Uterus (tissue), 4 donors: ENCODE measurements around the gene METTL3. TPM values are rescaled to one million over a fixed set of nuclear protein-coding genes. Genes with fewer than 3 reads are reported as not detected.

Experiments used
- DNase-seq, 2 donors: peaks; one replicate each; pipeline ENCODE4 v3.0.0-alpha.2; 2019 to 2020
- H3K27ac ChIP-seq, 2 donors: fragments of 200-600 bp; sonication (generic); 1 replicate in 1 of 2; 2 replicates in 1 of 2; pipeline ENCODE4 v1.5.1; 2016 to 2018
- H3K27me3 ChIP-seq, 2 donors: fragments of 200-600 bp; sonication (generic); one replicate each; pipeline ENCODE4 v1.5.1; 2018 to 2019; ENCODE audit warnings: control low read depth in 1 of 2
- H3K36me3 ChIP-seq, 2 donors: fragments of 200-600 bp; sonication (generic); one replicate each; pipeline ENCODE4 v1.5.1; 2019; ENCODE audit warnings: control low read depth in 1 of 2
- H3K4me1 ChIP-seq, 2 donors: fragments of 200-600 bp; sonication (generic); one replicate each; pipeline ENCODE4 v1.5.1; 2018 to 2019; ENCODE audit warnings: control low read depth in 1 of 2
- H3K4me3 ChIP-seq, 2 donors: fragments of 200-600 bp; sonication (generic); 1 replicate in 1 of 2; 2 replicates in 1 of 2; pipeline ENCODE4 v1.5.1; 2018 to 2019; ENCODE audit warnings: mild to moderate bottlenecking in 1 of 2
- H3K9me3 ChIP-seq, 2 donors: fragments of 200-600 bp; sonication (generic); one replicate each; pipeline ENCODE4 v1.5.1; 2019; ENCODE audit warnings: control low read depth in 1 of 2
- POLR2A ChIP-seq, 2 donors: fragments of 450-650 bp; IDR thresholded peaks; one replicate each; pipeline ENCODE4 v1.6.1; 2016; ENCODE audit warnings: antibody characterized with exemption in 2 of 2, mild to moderate bottlenecking in 1 of 2, moderate library complexity in 1 of 2
- intact Hi-C: fragments of 100-400 bp; cut with DNase I; formaldehyde crosslinking; loops from one replicate; pipeline ENCODE4 v1.15.1; 2023; ENCODE audit warnings: low total_unique reads
- total RNA-seq, 4 donors: library from RNA; depleted of rRNA in 3 of 4; stranded (reverse); fragments of >200 nt in 3 of 4; gene quantifications; one replicate each; pipeline versions ENCODE4 v1.1.0 to v1.2.4, GENCODE V29; 2014 to 2023
- TF ChIP-seq, protein P1 (sequence below), 4 experiments: fragments of 200-600 bp in 2 of 4; fragments of 450-650 bp in 2 of 4; sonication (generic) in 2 of 4; IDR thresholded peaks; one replicate each; pipeline ENCODE4 v1.5.1; 2016 to 2019; ENCODE audit warnings: antibody characterized with exemption in 4 of 4, mild to moderate bottlenecking in 2 of 4, moderate library complexity in 1 of 4
- donor health status: DM: yes; HTN: yes; CAD: no.

Gene METTL3
- total RNA-seq, 4 donors from 2014 or later, result 47.4 to 101 (median 57.7) TPM

DNA sequence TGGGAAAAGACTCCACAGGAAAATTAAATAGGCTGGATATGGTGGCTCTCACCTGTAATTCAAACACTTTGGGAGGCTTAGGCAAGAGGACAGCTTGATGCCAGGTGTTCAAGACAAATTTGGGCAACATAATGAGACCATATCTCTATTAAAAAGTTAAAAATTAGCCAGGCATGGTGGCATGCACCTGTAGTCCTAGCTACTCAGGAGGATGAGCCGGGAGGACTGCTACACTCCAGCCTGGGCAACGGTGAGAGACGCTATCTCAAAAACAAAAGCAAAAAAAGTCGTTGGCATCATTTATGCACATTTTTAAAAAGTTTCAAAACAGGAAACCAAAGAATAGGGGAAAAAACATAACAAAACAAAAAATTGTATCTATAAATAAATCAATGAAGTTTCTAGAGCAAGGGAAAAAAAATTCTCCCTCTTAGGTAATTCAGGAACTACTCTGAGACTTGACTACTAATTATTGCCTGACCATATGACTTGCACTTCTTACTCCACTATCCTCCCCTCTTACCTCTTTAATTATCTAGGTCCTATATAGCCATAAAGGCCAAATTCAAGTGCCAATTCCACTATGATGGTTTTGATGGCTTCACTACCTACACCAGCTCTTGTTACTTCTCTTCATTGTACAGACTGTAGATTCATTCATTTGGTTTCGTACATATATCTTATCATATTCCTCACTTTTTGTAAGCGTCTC, 1.6 kb downstream of the METTL3 start:
- Histone ChIP-seq H3K4me3 (peak overlapping the region in 1 of 2 donors; percentile 76), H3K36me3 (no peaks in the 10 kb centered on the region), H3K27me3 (no peaks in the 10 kb centered on the region), H3K27ac (no peak overlapping the region), H3K9me3 (no peaks in the 10 kb centered on the region), H3K4me1 (no peaks in the 10 kb centered on the region)
- intact Hi-C loops, result no loop called here
- no peak for DNase-seq
- no peak for TF ChIP-seq POLR2A (IDR thresholded peaks at IDR 0.05)
- TF ChIP-seq, protein P1, sequence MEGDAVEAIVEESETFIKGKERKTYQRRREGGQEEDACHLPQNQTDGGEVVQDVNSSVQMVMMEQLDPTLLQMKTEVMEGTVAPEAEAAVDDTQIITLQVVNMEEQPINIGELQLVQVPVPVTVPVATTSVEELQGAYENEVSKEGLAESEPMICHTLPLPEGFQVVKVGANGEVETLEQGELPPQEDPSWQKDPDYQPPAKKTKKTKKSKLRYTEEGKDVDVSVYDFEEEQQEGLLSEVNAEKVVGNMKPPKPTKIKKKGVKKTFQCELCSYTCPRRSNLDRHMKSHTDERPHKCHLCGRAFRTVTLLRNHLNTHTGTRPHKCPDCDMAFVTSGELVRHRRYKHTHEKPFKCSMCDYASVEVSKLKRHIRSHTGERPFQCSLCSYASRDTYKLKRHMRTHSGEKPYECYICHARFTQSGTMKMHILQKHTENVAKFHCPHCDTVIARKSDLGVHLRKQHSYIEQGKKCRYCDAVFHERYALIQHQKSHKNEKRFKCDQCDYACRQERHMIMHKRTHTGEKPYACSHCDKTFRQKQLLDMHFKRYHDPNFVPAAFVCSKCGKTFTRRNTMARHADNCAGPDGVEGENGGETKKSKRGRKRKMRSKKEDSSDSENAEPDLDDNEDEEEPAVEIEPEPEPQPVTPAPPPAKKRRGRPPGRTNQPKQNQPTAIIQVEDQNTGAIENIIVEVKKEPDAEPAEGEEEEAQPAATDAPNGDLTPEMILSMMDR (IDR thresholded peaks at IDR 0.05), result no peak

DNA sequence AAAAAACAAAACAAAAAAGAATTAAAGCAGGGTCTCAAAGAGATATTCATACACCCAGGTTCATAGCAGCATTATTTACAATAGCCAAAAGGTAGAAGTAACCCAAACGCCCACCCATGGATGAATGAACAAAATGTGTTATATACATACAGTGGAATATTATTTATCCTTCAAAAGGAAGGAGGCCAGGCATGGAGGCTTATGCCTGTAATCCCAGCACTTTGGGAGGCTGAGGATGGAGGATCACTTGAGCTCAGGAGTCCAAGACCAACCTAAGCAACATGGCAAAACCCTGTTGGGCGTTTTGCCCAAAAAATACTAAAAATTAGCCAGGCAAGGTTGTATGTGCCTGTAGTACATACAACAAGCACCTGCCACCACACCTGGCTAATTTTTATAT, 4.6 kb downstream of the METTL3 start:
- Histone ChIP-seq H3K36me3 (no peaks in the 10 kb centered on the region), H3K4me1 (no peaks in the 10 kb centered on the region), H3K4me3 (no peak overlapping the region), H3K27me3 (no peaks in the 10 kb centered on the region), H3K27ac (no peak overlapping the region), H3K9me3 (no peaks in the 10 kb centered on the region)
- no peak for DNase-seq
- intact Hi-C loops, result no loop called here
- no peak for TF ChIP-seq POLR2A (IDR thresholded peaks at IDR 0.05)
- TF ChIP-seq, protein P1 (IDR thresholded peaks at IDR 0.05), result no peak

DNA sequence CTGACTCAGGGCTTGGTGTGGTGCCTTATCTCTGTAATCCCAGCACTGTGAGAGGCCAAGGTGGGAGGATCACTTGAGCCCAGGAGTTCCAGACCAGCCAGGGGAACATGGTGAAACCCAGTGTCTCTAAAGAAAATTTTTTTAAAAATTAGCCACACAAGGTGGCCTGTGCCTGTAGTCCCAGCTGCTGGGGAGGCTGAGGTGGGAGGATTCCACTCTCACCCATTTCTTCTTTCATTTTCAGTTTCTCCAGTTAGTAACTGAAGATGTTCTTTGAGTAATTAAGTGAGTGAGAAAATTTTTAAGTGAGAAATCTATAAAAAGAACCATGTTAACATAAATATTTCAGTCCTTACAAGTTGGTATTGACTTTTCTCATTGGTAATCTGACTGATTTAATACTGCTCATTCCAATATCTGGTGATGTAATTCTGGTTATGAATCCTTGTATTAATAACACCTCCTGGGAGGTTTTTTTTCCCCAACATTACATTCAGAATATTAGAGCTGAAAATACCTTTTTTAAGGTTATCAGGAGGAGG, 6.1 kb downstream of the METTL3 start:
- DNase-seq, result no peak
- intact Hi-C loops, result no loop called here
- Histone ChIP-seq H3K36me3 (no peaks in the 10 kb centered on the region), H3K27ac (no peak overlapping the region), H3K4me3 (no peak overlapping the region), H3K4me1 (no peaks in the 10 kb centered on the region), H3K27me3 (no peaks in the 10 kb centered on the region), H3K9me3 (no peaks in the 10 kb centered on the region)
- TF ChIP-seq, protein P1 (IDR thresholded peaks at IDR 0.05), result no peak
- no peak for TF ChIP-seq POLR2A (IDR thresholded peaks at IDR 0.05)

DNA sequence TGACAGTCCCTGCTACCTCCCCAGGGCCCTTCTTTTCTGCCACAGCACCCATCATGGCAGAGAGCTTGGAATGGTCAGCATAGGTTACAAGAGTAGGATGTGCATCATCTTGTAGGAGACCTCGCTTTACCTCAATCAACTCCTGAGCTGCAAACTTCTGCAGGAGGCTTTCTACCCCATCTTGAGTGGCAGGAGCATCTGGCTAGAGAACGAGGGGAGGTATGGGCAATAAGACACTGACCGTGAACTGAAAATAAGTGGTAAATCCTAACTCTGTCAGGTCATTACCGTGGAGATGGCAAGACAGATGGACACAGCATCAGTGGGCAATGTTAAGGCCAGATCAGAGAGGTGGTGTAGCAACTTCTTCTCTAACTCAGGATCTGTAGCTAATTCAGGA, 7.8 kb downstream of the METTL3 start:
- Histone ChIP-seq H3K36me3 (no peaks in the 10 kb centered on the region), H3K27me3 (no peaks in the 10 kb centered on the region), H3K9me3 (no peaks in the 10 kb centered on the region), H3K4me3 (no peak overlapping the region), H3K4me1 (no peaks in the 10 kb centered on the region), H3K27ac (no peak overlapping the region)
- TF ChIP-seq, protein P1 (IDR thresholded peaks at IDR 0.05), result no peak
- TF ChIP-seq POLR2A (IDR thresholded peaks at IDR 0.05), result no peak
- DNase-seq, result no peak
- intact Hi-C loops, result no loop called here

DNA sequence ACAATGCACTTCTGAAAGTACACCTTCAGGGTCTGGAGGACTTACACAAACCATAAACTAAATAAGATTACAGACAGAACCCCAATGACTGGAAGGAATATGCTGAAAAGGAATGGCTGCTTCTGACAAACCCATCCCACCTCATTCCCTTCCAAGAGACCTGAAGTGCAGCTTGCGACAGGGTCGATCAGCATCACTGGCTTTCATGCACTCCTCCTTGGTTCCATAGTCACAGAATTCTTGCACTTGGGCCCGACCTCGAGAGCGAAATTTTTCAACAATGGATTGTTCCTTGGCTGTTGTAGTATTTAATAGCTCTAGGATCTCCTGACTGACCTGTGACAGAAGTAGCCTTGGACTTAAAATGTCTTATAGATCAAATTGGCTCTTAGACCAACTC, 9.6 kb downstream of the METTL3 start:
- intact Hi-C loops, result no loop called here
- no peaks in the 10 kb centered on the region for H3K4me1 ChIP-seq
- TF ChIP-seq POLR2A (IDR thresholded peaks at IDR 0.05), result no peak
- TF ChIP-seq, protein P1 (IDR thresholded peaks at IDR 0.05), result no peak
- no peaks in the 10 kb centered on the region for H3K9me3 ChIP-seq
- no peak overlapping the region for H3K4me3 ChIP-seq
- H3K27ac ChIP-seq, result no peak overlapping the region
- no peaks in the 10 kb centered on the region for H3K27me3 ChIP-seq
- DNase-seq, result no peak
- H3K36me3 ChIP-seq, result no peaks in the 10 kb centered on the region
